CD4-positive, alpha-beta T cell treated with Interleukin-12 subunit alpha and Interleukin-12 subunit beta, for 1 hour (primary cell): Measurements from ENCODE around the gene LEPROT.
"Not testable (repeated sequence)": the region's sequence is repeated elsewhere in the genome, so short reads cannot be mapped to it uniquely, and the experiment has no call there.

Source experiments
- DNase-seq: peaks from one replicate; pipeline ENCODE4 v3.0.0-alpha.2; 2020

The LEPROT gene

DNA sequence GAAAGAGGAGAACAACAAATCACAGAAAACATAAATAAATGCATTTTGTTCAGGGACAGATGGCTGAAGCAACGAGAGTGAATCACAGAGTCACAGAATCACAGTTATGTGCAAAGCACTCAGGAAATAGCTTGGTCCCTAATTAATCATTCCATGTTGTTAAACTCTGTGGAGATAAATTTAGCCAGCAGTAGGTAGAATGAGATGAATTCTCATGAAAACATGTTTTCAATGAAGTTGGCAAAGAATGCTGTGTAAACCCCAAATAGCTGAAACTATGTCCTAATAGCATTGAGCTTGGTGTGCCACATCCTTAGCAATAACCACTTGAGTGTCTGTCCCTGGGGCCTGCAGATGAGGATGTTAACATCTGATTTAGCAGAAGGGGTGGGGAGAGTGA is 20.4 kb downstream of the LEPROT start:
- no peak for DNase-seq

- no peak for DNase-seq
These were observed 21.0 kb downstream of the LEPROT start for GRCh38 chr1:65441464-65441863.

GRCh38 chr1:65442442-65442841 is 22.0 kb downstream of the LEPROT start:
- DNase-seq: no peak

GRCh38 chr1:65443647-65444046 is 23.2 kb downstream of the LEPROT start:
- DNase-seq: no peak

DNA sequence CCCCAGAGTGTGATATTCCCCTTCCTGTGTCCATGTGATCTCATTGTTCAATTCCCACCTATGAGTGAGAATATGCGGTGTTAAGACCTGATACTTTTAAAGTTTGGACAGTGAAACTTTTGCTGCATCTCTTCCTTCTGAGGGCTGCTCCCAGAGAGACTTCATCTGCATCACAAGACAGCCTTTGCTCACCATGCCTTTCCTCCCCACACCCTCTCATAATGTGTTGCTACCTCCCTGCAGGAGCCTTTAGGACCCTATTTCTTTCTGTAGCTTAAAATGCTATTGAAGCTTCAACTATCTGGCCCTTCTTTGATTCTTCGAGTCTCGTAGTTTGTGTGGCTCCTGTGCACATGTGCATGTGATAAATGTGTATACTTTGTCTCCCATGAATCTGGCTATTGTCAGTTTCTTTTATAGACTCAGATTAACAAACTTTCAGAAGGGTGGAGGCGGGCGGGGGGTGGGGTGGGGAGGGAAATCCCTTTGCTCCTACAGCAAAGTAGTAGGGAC is 23.7 kb downstream of the LEPROT start:
- no peak for DNase-seq

DNA sequence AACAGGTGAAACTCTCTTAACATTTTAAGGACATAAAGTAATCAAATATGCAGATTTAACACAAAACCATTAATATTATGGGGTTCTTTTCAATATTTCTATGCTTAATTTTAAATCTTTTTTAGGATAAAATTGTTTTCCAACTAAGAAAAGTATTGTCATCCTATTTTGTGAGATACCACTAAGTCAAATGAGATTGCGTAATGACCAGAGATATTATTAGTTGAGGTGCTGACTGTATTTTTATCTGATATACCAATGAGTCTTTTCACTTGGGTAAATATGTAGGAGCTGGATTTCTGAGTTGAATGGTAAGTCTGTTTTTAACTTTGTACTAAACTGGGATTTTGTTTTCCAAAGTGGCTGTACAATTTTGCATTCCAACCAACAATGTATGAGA is 25.4 kb downstream of the LEPROT start:
- DNase-seq: no peak

DNA sequence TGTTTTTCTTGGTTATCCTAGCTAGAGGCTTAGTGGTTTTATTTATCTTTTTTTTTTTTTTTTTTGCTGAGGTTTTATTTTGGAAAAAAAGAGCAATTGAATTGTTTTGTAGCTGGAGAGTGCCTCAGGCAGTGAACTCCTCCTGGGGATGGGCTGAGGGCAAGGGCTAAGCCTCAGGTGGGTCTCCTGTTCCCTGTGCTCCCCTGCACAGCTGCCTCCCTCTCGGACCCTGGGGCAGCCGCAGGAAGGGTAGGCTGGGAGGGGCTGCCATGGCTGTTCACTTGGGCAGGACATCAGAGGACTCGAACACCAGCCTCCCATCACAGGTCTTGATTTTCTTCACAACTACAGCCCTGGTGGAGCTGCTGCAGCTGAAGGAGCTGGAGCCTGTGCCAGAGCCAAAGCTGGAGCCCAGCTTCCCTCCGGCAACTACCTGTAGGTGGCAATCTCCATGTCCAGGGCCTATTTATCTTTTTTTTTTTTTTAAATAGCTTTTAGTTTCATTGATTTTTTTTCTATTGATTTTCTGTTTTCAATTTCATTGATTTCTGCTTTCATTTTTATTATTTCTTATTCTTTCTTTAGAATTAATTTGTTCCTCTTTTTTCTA is 28.9 kb downstream of the LEPROT start:
- no peak for DNase-seq

- DNase-seq: not testable (repeated sequence)
These were observed 35.2 kb downstream of the LEPROT start for GRCh38 chr1:65455678-65456077.

- no peak for DNase-seq
These were observed 36.0 kb downstream of the LEPROT start for GRCh38 chr1:65456481-65456880.

DNA sequence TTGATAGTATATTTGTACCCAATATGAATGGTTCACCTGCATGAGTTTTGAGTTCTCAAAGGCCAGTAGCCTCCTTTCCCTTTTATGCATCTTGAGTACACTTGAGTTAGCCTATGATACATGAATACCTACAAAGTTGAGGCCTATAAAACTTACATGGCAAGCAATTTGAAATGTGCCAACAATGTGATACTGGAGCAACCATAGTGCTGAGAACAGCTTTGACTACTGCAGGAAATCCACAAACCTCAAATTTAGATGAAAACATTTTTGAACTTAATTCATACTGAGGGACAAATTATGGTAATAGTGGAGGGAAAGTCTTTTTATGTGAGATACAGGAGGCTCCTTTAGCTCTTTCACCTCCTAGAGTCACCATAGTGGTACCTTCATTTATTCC is 37.4 kb downstream of the LEPROT start:
- DNase-seq: no peak

DNA sequence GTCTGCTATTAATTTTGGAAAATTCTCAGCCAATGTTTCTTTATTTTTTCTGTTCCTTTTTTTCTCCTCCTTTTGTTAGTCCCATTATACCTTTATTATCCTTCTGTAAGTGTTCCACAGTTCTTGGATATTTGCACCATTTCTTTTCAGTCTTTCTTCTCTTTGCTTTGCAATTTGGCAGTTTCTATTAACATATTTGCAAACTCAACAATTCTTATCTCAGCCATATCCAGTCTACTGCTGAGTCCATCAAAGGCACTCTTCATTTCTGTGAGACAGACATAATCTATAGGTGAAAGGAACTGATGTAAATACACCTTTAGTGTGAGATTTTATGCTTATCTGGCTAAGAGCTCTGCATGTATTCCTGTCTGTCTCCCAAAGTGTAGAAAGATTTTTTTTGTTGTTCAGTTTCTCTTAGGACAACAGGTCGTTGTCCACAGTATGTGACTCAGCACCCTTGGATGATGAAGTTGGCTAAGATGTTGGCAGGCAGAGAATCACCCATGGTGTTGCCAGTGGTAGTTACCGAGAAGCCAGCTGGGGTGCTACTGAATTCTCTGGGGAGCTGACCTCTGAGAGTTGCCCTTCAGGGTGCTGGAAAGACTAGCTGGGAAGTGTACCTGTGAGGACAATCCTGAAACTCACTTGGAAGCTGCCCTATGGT is 38.4 kb downstream of the LEPROT start:
- DNase-seq: no peak

DNA sequence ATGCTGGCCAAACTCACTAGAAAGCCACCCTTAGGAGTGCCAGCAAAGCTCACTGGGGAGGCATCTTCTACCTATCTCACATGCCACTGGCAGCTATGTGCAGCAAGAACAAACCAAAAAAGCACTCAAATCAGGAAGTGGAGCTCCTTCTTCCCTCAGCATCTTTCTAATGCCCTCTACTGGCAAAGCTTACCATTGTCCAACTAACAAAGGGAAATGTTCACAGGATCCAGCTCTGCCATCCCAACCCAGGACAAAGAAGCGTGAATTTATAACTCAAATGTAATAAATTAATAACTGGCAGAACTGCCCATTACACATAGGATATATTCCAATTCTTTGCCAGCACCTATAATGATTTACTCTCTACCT is 38.9 kb downstream of the LEPROT start:
- DNase-seq: peak; percentile 8

- DNase-seq: not testable (repeated sequence)
These were observed 45.4 kb downstream of the LEPROT start for GRCh38 chr1:65465837-65466236.

DNA sequence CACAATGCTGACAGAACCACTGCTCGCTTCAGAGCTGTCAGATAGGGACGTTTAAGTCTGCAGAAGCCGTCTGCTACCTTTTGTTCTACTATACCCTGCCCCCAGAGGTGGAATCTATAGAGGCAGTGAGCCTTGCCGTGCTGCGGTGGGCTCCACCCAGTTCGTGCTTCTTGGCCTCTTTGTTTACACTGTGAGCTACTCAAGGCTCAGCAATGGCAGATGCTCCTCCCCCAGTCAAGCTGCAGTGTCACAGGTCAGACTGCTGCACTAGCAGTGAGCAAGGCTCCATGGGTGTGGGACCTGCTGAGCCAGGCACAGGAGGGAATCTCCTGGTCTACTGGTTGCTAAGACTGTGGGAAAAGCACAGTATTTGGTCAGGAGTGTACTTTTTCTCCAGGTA is 47.1 kb downstream of the LEPROT start:
- no peak for DNase-seq

DNA sequence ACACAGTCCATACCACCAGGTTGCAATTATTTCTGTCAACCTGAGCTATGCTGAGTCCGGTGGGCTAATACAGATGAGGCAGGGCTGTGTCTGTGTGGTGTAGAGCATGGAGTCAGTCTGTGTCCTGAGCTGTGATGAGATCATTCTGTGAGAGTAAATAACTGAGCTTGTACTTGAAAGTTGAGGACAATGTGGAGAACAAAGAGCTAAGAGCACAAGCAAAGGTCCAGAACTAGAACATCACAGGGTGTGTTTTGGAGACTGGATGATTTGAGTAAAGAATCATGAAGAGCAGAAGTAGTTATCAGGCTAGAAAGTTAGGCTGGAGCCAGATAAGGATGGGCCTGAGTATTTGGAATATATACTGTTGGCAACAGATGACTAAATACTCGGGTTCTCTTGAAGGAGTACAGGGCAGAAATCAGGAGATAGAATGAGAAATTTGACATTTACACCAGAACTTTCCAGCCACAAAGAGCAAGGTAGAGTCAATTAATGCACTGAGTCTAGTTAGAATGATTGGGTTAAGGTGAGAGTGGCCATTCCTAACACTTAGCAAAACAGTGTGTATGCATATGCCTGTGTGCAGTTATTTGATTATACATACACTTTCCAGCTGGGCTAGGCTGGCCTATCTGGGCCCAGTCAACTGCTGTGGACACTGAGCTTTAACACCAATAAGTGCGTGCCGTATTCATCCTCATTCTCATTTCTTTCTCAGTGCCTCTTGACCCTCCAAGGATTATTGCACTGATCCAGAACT is 48.8 kb downstream of the LEPROT start:
- DNase-seq: no peak

DNA sequence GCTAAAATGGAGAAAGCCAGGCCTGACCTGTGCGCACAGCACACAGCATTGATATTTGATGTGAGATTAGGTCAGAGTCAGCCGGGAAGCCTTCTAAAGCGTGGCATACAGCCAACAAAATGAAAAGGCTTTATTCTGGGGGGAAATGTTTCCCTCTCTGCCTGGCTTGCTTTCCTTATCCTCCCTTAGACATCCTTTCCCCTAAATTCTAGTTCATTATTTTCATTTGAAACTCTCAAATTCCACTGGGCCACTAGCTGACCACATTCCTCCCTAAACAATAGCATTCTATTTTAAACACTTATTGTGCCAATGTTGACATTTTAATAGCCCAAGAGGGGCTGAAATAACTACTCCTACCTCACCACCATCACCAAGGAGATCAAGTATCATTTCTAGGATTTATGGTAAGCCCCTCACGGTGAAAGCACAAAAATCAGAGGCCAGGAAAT is 49.4 kb downstream of the LEPROT start:
- DNase-seq: no peak

- no peak for DNase-seq
These were observed 50.3 kb downstream of the LEPROT start for GRCh38 chr1:65470766-65471165.

- no peak for DNase-seq
These were observed 50.9 kb downstream of the LEPROT start for GRCh38 chr1:65471213-65471833.

- DNase-seq: no peak
These were observed 51.4 kb downstream of the LEPROT start for GRCh38 chr1:65471861-65472332.

GRCh38 chr1:65476327-65476726 is 55.9 kb downstream of the LEPROT start:
- no peak for DNase-seq

- DNase-seq: no peak
These were observed 57.2 kb downstream of the LEPROT start for GRCh38 chr1:65477414-65478378.

- no peak for DNase-seq
These were observed 58.0 kb downstream of the LEPROT start for GRCh38 chr1:65478379-65479026.
